Skeletal muscle cell (primary cell): ENCODE results near the gene PFDN2.

Experiments
- DNase-seq: peaks from one replicate; pipeline ENCODE4 v3.0.0-alpha.2; 2010; ENCODE audit warnings: low read depth
- H3K4me3 ChIP-seq: 2 replicates; pipeline ENCODE4 v1.5.1; 2011; ENCODE audit warnings: low read depth, mild to moderate bottlenecking, control low read depth, low read length, moderate library complexity

The PFDN2 gene

DNA sequence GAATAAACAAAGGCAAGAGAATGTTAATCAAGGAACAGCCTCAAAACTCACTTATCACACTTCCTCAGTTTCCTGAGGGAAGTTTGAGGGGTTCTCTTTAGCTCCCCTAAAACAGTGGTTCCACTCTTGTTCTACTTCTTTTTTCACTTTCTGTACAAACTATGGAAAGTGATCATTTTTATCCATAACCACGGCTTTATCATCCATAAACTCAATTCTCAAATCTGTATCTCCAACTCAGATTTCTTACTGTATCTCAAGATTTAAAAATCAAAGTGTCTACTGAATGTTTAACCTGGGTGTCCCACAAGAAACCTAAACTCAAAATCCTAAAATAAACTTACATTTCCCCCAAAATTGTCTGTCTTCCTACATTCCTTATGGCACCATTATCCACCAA lies 3.9 kb downstream of the PFDN2 start:
- no peak overlapping the region for H3K4me3 ChIP-seq
- no peak for DNase-seq

GRCh38 chr1:161111527-161111926 lies 6.3 kb downstream of the PFDN2 start:
- H3K4me3 ChIP-seq = no peak overlapping the region
- no peak for DNase-seq

DNA sequence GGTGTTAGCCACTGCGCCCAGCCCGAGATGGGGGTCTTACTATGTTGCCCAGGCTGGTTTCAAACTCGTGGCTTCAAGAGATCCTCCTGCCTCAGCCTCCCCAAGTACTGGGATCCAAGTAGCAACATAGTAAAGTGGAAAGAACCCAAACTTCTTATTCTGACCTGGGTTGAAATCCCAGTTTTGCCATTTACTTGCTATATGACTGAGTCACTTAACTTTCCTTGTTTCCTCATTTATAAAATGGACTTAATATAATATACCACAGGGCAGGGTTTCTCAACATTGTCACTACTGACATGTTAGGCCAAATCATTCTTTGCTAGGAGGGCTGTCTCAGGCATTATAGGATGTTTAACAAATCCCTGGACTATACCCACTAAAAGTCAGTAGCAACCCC lies 6.7 kb downstream of the PFDN2 start:
- no peak overlapping the region for H3K4me3 ChIP-seq
- DNase-seq = no peak

- no peak for DNase-seq
- H3K4me3 ChIP-seq = no peak overlapping the region
Measured at GRCh38 chr1:161106431-161106830, 11.4 kb downstream of the PFDN2 start.

DNA sequence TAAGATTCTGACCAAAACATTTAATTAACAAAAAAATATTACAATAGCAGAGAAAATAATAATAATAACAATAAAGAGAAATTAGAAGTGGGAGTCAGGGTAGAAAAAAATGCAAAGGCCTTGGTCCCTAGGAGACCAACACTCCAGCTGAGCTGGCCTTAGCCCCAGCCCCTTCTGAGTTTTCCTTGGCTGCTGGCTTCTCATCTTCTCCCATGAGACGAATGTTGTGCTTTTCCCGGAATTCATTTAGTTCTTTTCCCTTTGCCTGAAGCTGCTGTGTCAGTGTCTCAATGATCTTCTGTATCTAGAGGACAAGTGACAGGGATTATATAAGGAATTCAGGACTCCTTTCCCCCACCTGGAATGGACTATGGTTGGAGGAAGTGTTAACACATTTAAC lies 17.3 kb downstream of the PFDN2 start:
- no peak for DNase-seq

GRCh38 chr1:161099090-161099802 lies 18.6 kb downstream of the PFDN2 start:
- H3K4me3 ChIP-seq = no peak overlapping the region
- no peak for DNase-seq

More for the DNA sequence above, 17.3 kb downstream of the PFDN2 start:
- no peak overlapping the region for H3K4me3 ChIP-seq

- DNase-seq = no peak
- H3K4me3 ChIP-seq = peak within 1 kb of the TSS; percentile 57
Measured at GRCh38 chr1:161098210-161099068, 19.4 kb downstream of the PFDN2 start, which contains the start of gene KLHDC9. TSS of gene KLHDC9 (plus strand) at chr1:161098361. CDS start at chr1:161098536, 175 bp downstream.

- no peak overlapping the region for H3K4me3 ChIP-seq
- DNase-seq = no peak
Measured at GRCh38 chr1:161096530-161096929, 21.3 kb downstream of the PFDN2 start.

GRCh38 chr1:161096015-161096414 lies 21.8 kb downstream of the PFDN2 start:
- no peak for DNase-seq
- no peak overlapping the region for H3K4me3 ChIP-seq

GRCh38 chr1:161095230-161095629 lies 22.6 kb downstream of the PFDN2 start:
- DNase-seq = no peak
- no peak overlapping the region for H3K4me3 ChIP-seq

DNA sequence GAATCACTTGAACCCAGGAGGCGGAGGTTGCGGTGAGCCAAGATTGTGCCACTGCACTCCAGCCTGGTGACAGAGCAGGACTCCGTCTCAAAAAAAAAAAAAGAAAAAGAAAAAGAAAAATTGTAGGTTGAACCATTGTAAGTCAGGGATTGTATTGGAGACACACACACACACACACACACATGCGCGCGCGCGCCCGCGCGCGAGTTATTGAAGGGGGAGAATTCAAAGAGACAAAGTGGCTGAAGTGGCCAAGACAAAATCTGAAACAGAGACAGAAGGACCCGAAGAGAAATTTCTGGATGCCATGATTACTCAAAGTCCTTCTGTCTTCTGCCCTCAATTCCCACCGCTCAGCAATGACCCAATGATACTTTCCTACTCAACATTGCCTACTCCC lies 23.4 kb downstream of the PFDN2 start:
- no peak for DNase-seq
- no peak overlapping the region for H3K4me3 ChIP-seq

- no peak overlapping the region for H3K4me3 ChIP-seq
- no peak for DNase-seq
Measured at GRCh38 chr1:161092621-161093028, 25.2 kb downstream of the PFDN2 start.

DNA sequence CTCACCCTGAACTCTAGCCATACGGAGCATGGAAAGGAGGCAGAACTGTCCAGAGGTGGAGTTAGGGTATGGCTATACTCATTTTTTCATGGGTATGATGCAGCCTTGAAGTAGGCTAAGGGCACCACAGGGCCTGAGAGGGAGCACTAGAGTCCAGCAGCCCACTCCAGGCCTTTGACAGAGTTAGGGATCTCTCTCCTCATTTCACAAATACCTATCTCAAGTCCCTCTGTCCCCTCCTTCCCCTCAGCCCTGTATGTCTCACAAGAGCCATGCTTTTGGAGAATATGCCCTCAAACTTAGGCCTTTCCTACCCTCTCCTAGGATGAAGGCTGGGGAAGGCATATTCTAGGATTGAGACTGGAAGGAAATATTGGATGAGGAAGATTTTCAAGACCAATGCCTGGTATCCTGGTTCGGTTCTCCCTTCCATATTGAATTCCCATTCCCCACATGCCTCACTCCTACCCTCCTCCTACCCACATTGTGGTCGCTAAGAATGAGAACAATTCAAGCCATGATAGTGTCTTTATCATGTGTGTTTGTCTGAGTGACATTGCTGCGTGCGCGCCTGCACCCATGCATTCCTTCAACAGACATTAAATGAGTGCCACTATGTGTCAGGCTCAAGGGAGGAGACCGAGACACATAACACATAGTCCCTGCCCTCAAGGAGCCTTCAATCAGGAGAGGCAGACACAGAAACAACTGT lies 25.9 kb downstream of the PFDN2 start:
- H3K4me3 ChIP-seq = no peak overlapping the region
- no peak for DNase-seq

- DNase-seq = no peak
- H3K4me3 ChIP-seq = no peak overlapping the region
Measured at GRCh38 chr1:161091093-161091492, 26.7 kb downstream of the PFDN2 start.

DNA sequence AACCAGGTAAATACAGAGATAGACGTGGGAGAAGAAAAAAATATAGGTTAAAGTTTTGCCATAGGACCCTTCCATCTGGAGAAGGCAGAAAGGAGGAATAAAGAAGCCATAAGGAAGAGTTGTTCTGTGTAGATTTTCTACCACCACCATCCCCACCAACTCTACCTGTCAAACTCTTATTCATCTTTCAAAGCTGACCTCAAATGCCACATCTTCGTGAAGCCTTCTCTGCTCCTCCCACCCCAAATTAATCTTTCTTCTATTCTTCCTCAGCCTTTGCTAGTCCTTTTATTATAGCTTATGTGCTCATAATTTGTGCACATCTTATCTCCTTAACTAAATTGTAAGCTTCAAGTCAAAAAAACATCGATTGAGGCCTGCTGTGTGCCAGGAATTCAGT lies 27.2 kb downstream of the PFDN2 start:
- no peak overlapping the region for H3K4me3 ChIP-seq
- no peak for DNase-seq

DNA sequence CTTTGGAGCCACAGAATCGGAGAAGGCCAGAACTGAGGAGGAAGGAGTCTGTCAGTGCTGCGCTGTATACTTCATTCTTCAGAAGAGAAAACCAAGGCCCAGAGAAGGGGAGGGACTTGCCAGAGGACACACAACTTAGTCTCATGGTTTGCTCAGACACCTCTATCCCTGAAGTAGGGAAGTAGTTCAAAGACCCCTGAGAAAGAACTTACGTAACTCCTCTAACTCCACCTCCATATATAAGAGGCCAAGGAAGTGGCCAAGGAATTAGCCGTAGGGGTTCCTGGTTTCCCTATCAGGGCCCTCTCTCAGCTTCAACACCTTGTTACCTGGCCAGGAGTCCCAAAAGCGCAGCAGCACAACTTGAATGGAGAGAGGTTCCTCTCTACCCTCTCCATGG lies 27.9 kb downstream of the PFDN2 start:
- H3K4me3 ChIP-seq = no peak overlapping the region
- DNase-seq = no peak

GRCh38 chr1:161089251-161089924 lies 28.4 kb downstream of the PFDN2 start, which contains the start of gene NECTIN4:
TSS of gene NECTIN4 (minus strand) at chr1:161089558. CDS start at chr1:161089296, 262 bp downstream.
- no peak for DNase-seq
- H3K4me3 ChIP-seq = no peak within 1 kb of the TSS

DNA sequence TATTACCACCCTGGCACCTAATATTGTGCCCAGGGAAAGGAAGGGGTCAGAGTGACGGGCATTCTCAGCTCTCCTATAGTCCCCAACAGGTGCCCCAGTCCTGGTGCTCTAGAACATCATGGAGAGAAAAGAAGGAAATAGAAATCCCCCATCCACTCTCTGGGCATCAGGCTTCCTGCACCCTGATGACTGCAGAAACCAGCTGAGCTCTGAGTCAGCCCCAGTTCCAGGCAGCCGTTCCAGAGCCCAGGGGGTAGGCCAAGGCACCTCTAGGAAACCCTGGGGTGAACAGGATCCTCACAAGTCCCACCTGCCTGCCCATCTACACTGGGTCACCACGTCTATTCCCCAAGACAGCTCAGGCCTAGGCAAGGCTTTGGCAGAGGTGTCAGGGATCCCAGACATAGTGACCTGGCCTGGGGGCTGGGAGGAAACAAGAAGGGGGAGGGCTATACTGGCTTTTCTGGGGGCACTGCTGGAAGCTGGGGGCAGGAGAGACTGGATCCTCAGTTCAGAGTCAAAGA lies 29.2 kb downstream of the PFDN2 start:
- no peak for DNase-seq
- no peak overlapping the region for H3K4me3 ChIP-seq

DNA sequence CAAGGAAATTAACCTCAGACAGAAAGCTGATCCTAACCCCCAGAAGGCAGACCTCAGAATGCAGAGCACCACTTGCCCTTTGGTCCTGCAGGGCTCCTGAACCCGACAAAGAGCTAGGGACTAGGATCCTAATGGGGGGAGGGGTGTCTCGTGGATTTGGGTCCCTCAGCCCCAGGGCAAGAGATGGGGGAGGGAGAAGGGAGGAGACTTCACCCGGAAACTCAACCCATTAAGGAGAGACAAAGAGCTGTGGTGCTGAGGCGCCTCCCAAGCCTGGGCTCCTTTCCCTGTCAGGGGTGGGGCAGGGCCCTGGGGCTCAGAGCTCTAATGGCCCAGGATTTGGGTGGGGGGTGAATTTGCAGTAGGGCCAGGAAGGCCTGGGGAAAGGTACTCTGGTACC lies 31.4 kb downstream of the PFDN2 start:
- H3K4me3 ChIP-seq = no peak overlapping the region
- no peak for DNase-seq
